Stimulated activated naive CD8-positive, alpha-beta T cell treated with anti-CD3 and anti-CD28 coated beads, Interleukin-15, amount 100 ng/mL, for 72 hours (primary cell): ENCODE measurements around the gene IRF2BPL.

ENCODE experiments used
- ATAC-seq: fragments of 150-1000 bp; cut with Tn5 transposase; 2 replicates; pipeline ENCODE4 v1.10.0; 2021; ENCODE audit warnings: mild to moderate bottlenecking, moderate library complexity
- DNase-seq, 2 donors: peaks; one replicate each; pipeline ENCODE4 v3.0.0; 2021 to 2022
- H3K27ac Mint-ChIP-seq, 2 donors: one replicate each; pipeline ENCODE4 v1.8.0; 2022; ENCODE audit warnings: mild to moderate bottlenecking in 2 of 2, mixed read lengths in 2 of 2, moderate library complexity in 2 of 2
- H3K27me3 Mint-ChIP-seq: one replicate; pipeline ENCODE4 v1.8.0; 2022; ENCODE audit warnings: mixed read lengths
- H3K4me1 Mint-ChIP-seq: one replicate; pipeline ENCODE4 v1.8.0; 2022; ENCODE audit warnings: mild to moderate bottlenecking, mixed read lengths
- H3K4me3 Mint-ChIP-seq, 2 donors: one replicate each; pipeline ENCODE4 v1.8.0; 2022; ENCODE audit warnings: mild to moderate bottlenecking in 2 of 2, mixed read lengths in 2 of 2, moderate library complexity in 1 of 2
- H3K9me3 Mint-ChIP-seq, 2 donors: one replicate each; pipeline ENCODE4 v1.8.0; 2022; ENCODE audit warnings: mixed read lengths in 2 of 2

IRF2BPL gene

GRCh38 chr14:76998910-76999309 lies 29.6 kb downstream of the IRF2BPL start:
- Mint-ChIP-seq H3K27me3 (peaks cover 13% of the 10 kb centered on the region), H3K4me3 (no peak overlapping the region), H3K27ac (peak overlapping the region in 1 of 2 donors; percentile 49), H3K9me3 (no peaks in the 10 kb centered on the region), H3K4me1 (peaks cover 44% of the 10 kb centered on the region)
- ATAC-seq = no peak
- no peak for DNase-seq

GRCh38 chr14:76997257-76997970 lies 31.1 kb downstream of the IRF2BPL start:
- H3K4me1 Mint-ChIP-seq = peaks cover 49% of the 10 kb centered on the region
- H3K9me3 Mint-ChIP-seq = no peaks in the 10 kb centered on the region
- no peak overlapping the region for H3K27ac Mint-ChIP-seq
- no peak for ATAC-seq
- H3K27me3 Mint-ChIP-seq = peaks cover 13% of the 10 kb centered on the region
- no peak for DNase-seq
- H3K4me3 Mint-ChIP-seq = no peak overlapping the region

GRCh38 chr14:76996563-76997146 lies 31.9 kb downstream of the IRF2BPL start:
- Mint-ChIP-seq H3K4me1 (peaks cover 49% of the 10 kb centered on the region), H3K9me3 (no peaks in the 10 kb centered on the region), H3K4me3 (no peak overlapping the region), H3K27me3 (peaks cover 13% of the 10 kb centered on the region), H3K27ac (no peak overlapping the region)
- ATAC-seq (no peak), DNase-seq (no peak)

- H3K4me3 Mint-ChIP-seq = peak overlapping the region in 1 of 2 donors; percentile 18
- H3K9me3 Mint-ChIP-seq = no peaks in the 10 kb centered on the region
- peak overlapping the region in 1 of 2 donors; percentile 91 for H3K27ac Mint-ChIP-seq
- H3K27me3 Mint-ChIP-seq = peaks cover 13% of the 10 kb centered on the region
- peaks cover 40% of the 10 kb centered on the region for H3K4me1 Mint-ChIP-seq
- no peak for DNase-seq
- ATAC-seq = peak; percentile 69
Observed at GRCh38 chr14:76995279-76996035, 33.1 kb downstream of the IRF2BPL start.

GRCh38 chr14:76993752-76994151 lies 34.8 kb downstream of the IRF2BPL start:
- Mint-ChIP-seq H3K27ac (no peak overlapping the region), H3K4me1 (peaks cover 30% of the 10 kb centered on the region), H3K27me3 (peaks cover 7% of the 10 kb centered on the region), H3K9me3 (no peaks in the 10 kb centered on the region), H3K4me3 (no peak overlapping the region)
- no peak for ATAC-seq
- no peak for DNase-seq

GRCh38 chr14:76990084-76990483 lies 38.4 kb downstream of the IRF2BPL start:
- no peaks in the 10 kb centered on the region for H3K27me3 Mint-ChIP-seq
- DNase-seq (no peak), ATAC-seq (no peak)
- H3K4me3 Mint-ChIP-seq = no peak overlapping the region
- H3K4me1 Mint-ChIP-seq = peaks cover 28% of the 10 kb centered on the region
- peak overlapping the region in 1 of 2 donors; percentile 29 for H3K27ac Mint-ChIP-seq
- no peaks in the 10 kb centered on the region for H3K9me3 Mint-ChIP-seq

- DNase-seq (no peak), ATAC-seq (no peak)
- Mint-ChIP-seq H3K4me1 (peaks cover 13% of the 10 kb centered on the region), H3K27me3 (no peaks in the 10 kb centered on the region), H3K4me3 (no peak overlapping the region), H3K27ac (peak overlapping the region in 1 of 2 donors; percentile 61), H3K9me3 (no peaks in the 10 kb centered on the region)
Observed at GRCh38 chr14:76987956-76988520, 40.5 kb downstream of the IRF2BPL start.

- Mint-ChIP-seq H3K9me3 (peaks cover 0 to 9% of the 10 kb centered on the region in 2 donors), H3K4me3 (no peak overlapping the region), H3K27ac (no peak overlapping the region), H3K27me3 (no peaks in the 10 kb centered on the region), H3K4me1 (peaks cover 13% of the 10 kb centered on the region)
- ATAC-seq (no peak), DNase-seq (no peak)
Observed at GRCh38 chr14:76986231-76986565, 42.3 kb downstream of the IRF2BPL start.

- Mint-ChIP-seq H3K27ac (no peak overlapping the region), H3K4me1 (peaks cover 13% of the 10 kb centered on the region), H3K9me3 (peaks cover 0 to 12% of the 10 kb centered on the region in 2 donors), H3K27me3 (no peaks in the 10 kb centered on the region), H3K4me3 (no peak overlapping the region)
- ATAC-seq (no peak), DNase-seq (no peak)
Observed at GRCh38 chr14:76985540-76986230, 42.8 kb downstream of the IRF2BPL start.

GRCh38 chr14:76984787-76985375 lies 43.6 kb downstream of the IRF2BPL start:
- ATAC-seq (no peak), DNase-seq (no peak)
- Mint-ChIP-seq H3K9me3 (peaks cover 0 to 12% of the 10 kb centered on the region in 2 donors), H3K4me3 (no peak overlapping the region), H3K27me3 (no peaks in the 10 kb centered on the region), H3K27ac (peak overlapping the region in 1 of 2 donors; percentile 19), H3K4me1 (peaks cover 13% of the 10 kb centered on the region)

- H3K4me3 Mint-ChIP-seq = no peak overlapping the region
Observed at GRCh38 chr14:76984297-76984696, 44.2 kb downstream of the IRF2BPL start.

GRCh38 chr14:76981670-76982069 lies 46.8 kb downstream of the IRF2BPL start:
- no peak for ATAC-seq
- no peak for DNase-seq
- Mint-ChIP-seq H3K4me3 (no peak overlapping the region), H3K4me1 (peaks cover 30% of the 10 kb centered on the region), H3K9me3 (peaks cover 0 to 12% of the 10 kb centered on the region in 2 donors), H3K27me3 (no peaks in the 10 kb centered on the region), H3K27ac (no peak overlapping the region)

More at GRCh38 chr14:76984297-76984696, 44.2 kb downstream of the IRF2BPL start:
- Mint-ChIP-seq H3K27me3 (no peaks in the 10 kb centered on the region), H3K27ac (no peak overlapping the region), H3K9me3 (peaks cover 0 to 12% of the 10 kb centered on the region in 2 donors), H3K4me1 (peaks cover 17% of the 10 kb centered on the region)
- ATAC-seq (no peak), DNase-seq (no peak)

GRCh38 chr14:76977793-76978720 lies 50.5 kb downstream of the IRF2BPL start:
- Mint-ChIP-seq H3K9me3 (peaks cover 0 to 12% of the 10 kb centered on the region in 2 donors), H3K4me1 (peaks cover 50% of the 10 kb centered on the region), H3K27ac (peak overlapping the region; percentile 97), H3K27me3 (no peaks in the 10 kb centered on the region), H3K4me3 (peak overlapping the region; percentile 63 to 77)
- ATAC-seq (peak; percentile 99), DNase-seq (peak; percentile 79 to 92)
